GM12878 (cell line): Measurements from ENCODE around the gene CNNM4. TPM values are rescaled to one million over a fixed set of nuclear protein-coding genes. Genes with fewer than 3 reads are reported as not detected.

Experiments
- ATAC-seq: fragments of 200-7000 bp; cut with Tn5 transposase; 3 replicates; pipeline ENCODE4 v1.9.1; 2020; ENCODE audit warnings: mild to moderate bottlenecking, moderate library complexity
- BruUV-seq: library from RNA; stranded (reverse); fragments of 400-500 nt; replicated peaks from 2 replicates; lab custom pipeline; 2021; lab: Mats Ljungman, UMichigan
- CTCF ChIA-PET: fragments of 300-600 bp; sonication (Branson Sonifier 250); formaldehyde crosslinking; extraction: SDS; loops from one replicate; lab custom pipeline; 2021; ENCODE audit warnings: inconsistent platforms; lab: Yijun Ruan, JAX
- POLR2A ChIA-PET: fragments of 350-600 bp; formaldehyde crosslinking; extraction: SDS; loops from one replicate; lab custom pipeline; 2021; ENCODE audit warnings: inconsistent platforms; lab: Charles Lee
- RAD21 ChIA-PET: fragments of 300-600 bp; sonication (Branson Sonifier 250); formaldehyde crosslinking; loops from one replicate; lab custom pipeline; 2023; ENCODE audit warnings: antibody characterized with exemption; ENCODE audit not compliant: unreplicated experiment; lab: Charles Lee
- SMC1A ChIA-PET: fragments of 300-600 bp; sonication (Branson Sonifier 250); formaldehyde crosslinking; loops from one replicate; lab custom pipeline; 2023; ENCODE audit not compliant: unreplicated experiment, uncharacterized antibody; lab: Charles Lee
- DNase-seq: peaks from one replicate; pipeline ENCODE4 v3.0.0-alpha.2; 2011; ENCODE audit warnings: low read depth, low spot score
- FAIRE-seq: peaks from 3 replicates; lab custom pipeline; 2011; peaks lifted over from hg19 to GRCh38; lab: Jason Lieb, UNC
- H2AFZ ChIP-seq: 2 replicates; pipeline ENCODE4 v1.6.0; 2011; ENCODE audit warnings: low read depth, low read length, control low read depth; ENCODE audit not compliant: control insufficient read depth
- H3K27ac ChIP-seq: 2 replicates; pipeline ENCODE4 v1.5.1; 2011; ENCODE audit warnings: control low read depth; ENCODE audit not compliant: control insufficient read depth, insufficient read depth
- H3K27me3 ChIP-seq, 2 experiments: replicated peaks in 1 of 2; 2 replicates each; pipeline versions ENCODE4 v1.6.0 to v1.6.1; 2011; ENCODE audit warnings: low read length in 1 of 2; ENCODE audit not compliant: control insufficient read depth in 2 of 2, insufficient read depth in 2 of 2
- H3K36me3 ChIP-seq, 2 experiments: 2 replicates each; pipeline ENCODE4 v1.5.1; 2011; ENCODE audit warnings: low read length in 1 of 2; ENCODE audit not compliant: control insufficient read depth in 2 of 2, insufficient read depth in 2 of 2
- H3K4me1 ChIP-seq: 2 replicates; pipeline ENCODE4 v1.6.1; 2011; ENCODE audit warnings: mild to moderate bottlenecking, low read length, moderate library complexity, mixed read lengths; ENCODE audit not compliant: control insufficient read depth, insufficient read depth
- H3K4me2 ChIP-seq: 2 replicates; pipeline ENCODE4 v1.6.0; 2011; ENCODE audit warnings: control low read depth; ENCODE audit not compliant: control insufficient read depth, insufficient read depth
- H3K4me3 ChIP-seq: fragments of 200-600 bp; sonication (generic); 2 replicates; pipeline ENCODE4 v1.5.1; 2016
- H3K79me2 ChIP-seq: 2 replicates; pipeline ENCODE4 v1.6.0; 2011; ENCODE audit warnings: low read length; ENCODE audit not compliant: control insufficient read depth, insufficient read depth
- H3K9ac ChIP-seq: 2 replicates; pipeline ENCODE4 v1.8.0; 2011; ENCODE audit warnings: low read length, control low read depth, mixed read lengths; ENCODE audit not compliant: control insufficient read depth, insufficient read depth
- H3K9me3 ChIP-seq: replicated peaks from 3 replicates; pipeline ENCODE4 v1.5.1; 2011; ENCODE audit warnings: mild to moderate bottlenecking, low read length; ENCODE audit not compliant: control insufficient read depth, insufficient read depth
- H4K20me1 ChIP-seq: 2 replicates; pipeline ENCODE4 v1.6.0; 2011; ENCODE audit not compliant: control insufficient read depth, insufficient read depth
- MTA3 ChIP-seq: IDR thresholded peaks from 2 replicates; pipeline ENCODE4 v1.6.1; 2012; ENCODE audit warnings: low read length, inconsistent platforms, borderline replicate concordance
- RAD21 ChIP-seq: IDR thresholded peaks from 2 replicates; pipeline ENCODE4 v1.6.1; 2011; ENCODE audit warnings: mild to moderate bottlenecking, low read depth, low read length, moderate library complexity; ENCODE audit not compliant: insufficient read depth
- RB1 ChIP-seq: fragments of 450-650 bp; formaldehyde crosslinking; IDR thresholded peaks from 2 replicates; pipeline ENCODE4 v1.6.1; 2017; ENCODE audit warnings: mild to moderate bottlenecking, borderline replicate concordance
- RBBP5 ChIP-seq: fragments of 200-600 bp; sonication (generic); conservative IDR thresholded peaks from 2 replicates; pipeline ENCODE4 v1.6.1; 2016
- SREBF1 ChIP-seq: IDR thresholded peaks from 2 replicates; pipeline ENCODE4 v1.6.1; 2012; ENCODE audit warnings: mild to moderate bottlenecking, low read length
- ZBED1 ChIP-seq: IDR thresholded peaks from 2 replicates; pipeline ENCODE4 v1.6.1; 2016; ENCODE audit warnings: borderline replicate concordance
- ZNF274 ChIP-seq: IDR thresholded peaks from one replicate; pipeline ENCODE4 v1.8.0; 2011; ENCODE audit not compliant: insufficient read length, insufficient read depth
- WGBS: methylation state at CpG from one replicate; pipeline ENCODE4 v1.1.6; 2016; ENCODE audit warnings: low lambda C conversion rate; ENCODE audit not compliant: insufficient replicate concordance, insufficient coverage; ENCODE audit errors: missing lambda C conversion rate; 5-methylcytosine and 5-hydroxymethylcytosine counted together
- in situ Hi-C: fragments of 300-500 bp; cut with MboI; formaldehyde crosslinking; loops from 9 replicates; pipeline ENCODE4 v1.14.3; 2018; ENCODE audit warnings: mixed read lengths
- intact Hi-C: fragments of 100-400 bp; cut with micrococcal nuclease; formaldehyde crosslinking; loops from one replicate; pipeline ENCODE4 v1.14.2; 2022; ENCODE audit not compliant: unreplicated experiment
- polyA plus RNA-seq, 11 experiments: library from polyadenylated mRNA; depleted of rRNA in 4 of 11; unstranded in 6 of 11; stranded (reverse) in 5 of 11; fragments of >200 nt; fragmentation: Nextera tagmentation in 4 of 11; fragmentation: Illumina TruSeq in 1 of 11; extraction: Ambion mirVana in 4 of 11; extraction: Trizol in 1 of 11; gene quantifications; 1 replicate in 1 of 11; 2 replicates in 10 of 11; pipeline versions ENCODE4 v1.2.1 to v1.2.3, GENCODE V29; 2011 to 2016; ENCODE audit warnings: inconsistent platforms in 2 of 11, missing spikeins in 2 of 11, low read depth in 1 of 11
- total RNA-seq, 4 experiments: library from RNA; depleted of rRNA in 3 of 4; stranded (reverse); fragments of >200 nt in 3 of 4; fragmentation: Illumina TruSeq in 1 of 4; extraction: Trizol in 1 of 4; gene quantifications; 2 replicates each; pipeline versions ENCODE4 v1.2.1 to v1.2.3, GENCODE V29; 2013 to 2021
- TF ChIP-seq, protein P1 (sequence below): fragments of 450-650 bp; IDR thresholded peaks from 2 replicates; pipeline ENCODE4 v1.6.1; 2017; ENCODE audit warnings: borderline replicate concordance
- TF ChIP-seq, protein P2 (sequence below): fragments of 450-650 bp; IDR thresholded peaks from 2 replicates; pipeline ENCODE4 v1.6.1; 2017; ENCODE audit warnings: mild to moderate bottlenecking
- TF ChIP-seq, protein P3 (sequence below): fragments of 450-650 bp; IDR thresholded peaks from 2 replicates; pipeline ENCODE4 v1.6.1; 2018; ENCODE audit warnings: borderline replicate concordance, mild to moderate bottlenecking; ENCODE audit not compliant: partially characterized antibody

The CNNM4 gene
- total and polyA plus RNA-seq, 10 of the 15 experiments (the other 5 are each of a cell fraction or from before 2014, with no cell fraction given), result 2.4 to 13.8 (median 8.1) TPM

DNA sequence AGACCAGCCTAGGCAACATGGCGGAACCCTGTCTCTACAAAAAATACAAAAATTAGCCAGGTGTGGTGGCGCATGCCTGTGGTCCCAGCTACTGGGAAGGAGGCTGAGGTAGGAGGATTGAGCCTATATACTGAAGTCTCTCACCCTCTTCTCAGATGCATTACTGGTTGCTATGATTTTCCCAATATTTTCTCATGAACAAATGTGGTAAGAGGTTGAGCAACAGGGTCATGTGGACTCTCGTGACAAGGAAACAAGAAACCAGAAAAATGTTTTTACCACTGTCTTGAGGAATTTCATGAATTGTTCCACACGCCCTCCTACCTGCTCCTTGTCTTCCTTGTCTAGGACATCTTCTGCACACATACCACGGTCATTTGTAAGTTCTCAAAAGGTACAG is 33.3 kb upstream of the CNNM4 start:
- POLR2A ChIA-PET, result no interaction called here
- Histone ChIP-seq H3K27ac (no peak overlapping the region), H3K9ac (no peak overlapping the region), H3K79me2 (no peaks in the 10 kb centered on the region), H2AFZ (no peak overlapping the region), H3K4me3 (no peak overlapping the region)
- WGBS, result 96% methylated on average over 5 of the region's 5 CpGs
- SMC1A ChIA-PET, result no interaction called here
- CTCF ChIA-PET, result no interaction called here
- in situ Hi-C loops, result no loop called here
- DNase-seq, result no peak
- no peak for FAIRE-seq
- no TSS peak for BruUV-seq
- TF ChIP-seq, protein P1, sequence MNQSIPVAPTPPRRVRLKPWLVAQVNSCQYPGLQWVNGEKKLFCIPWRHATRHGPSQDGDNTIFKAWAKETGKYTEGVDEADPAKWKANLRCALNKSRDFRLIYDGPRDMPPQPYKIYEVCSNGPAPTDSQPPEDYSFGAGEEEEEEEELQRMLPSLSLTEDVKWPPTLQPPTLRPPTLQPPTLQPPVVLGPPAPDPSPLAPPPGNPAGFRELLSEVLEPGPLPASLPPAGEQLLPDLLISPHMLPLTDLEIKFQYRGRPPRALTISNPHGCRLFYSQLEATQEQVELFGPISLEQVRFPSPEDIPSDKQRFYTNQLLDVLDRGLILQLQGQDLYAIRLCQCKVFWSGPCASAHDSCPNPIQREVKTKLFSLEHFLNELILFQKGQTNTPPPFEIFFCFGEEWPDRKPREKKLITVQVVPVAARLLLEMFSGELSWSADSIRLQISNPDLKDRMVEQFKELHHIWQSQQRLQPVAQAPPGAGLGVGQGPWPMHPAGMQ, result no peak
- TF ChIP-seq RAD21, result no peak
- no peak for TF ChIP-seq RBBP5
- TF ChIP-seq SREBF1, result no peak
- TF ChIP-seq, protein P2, sequence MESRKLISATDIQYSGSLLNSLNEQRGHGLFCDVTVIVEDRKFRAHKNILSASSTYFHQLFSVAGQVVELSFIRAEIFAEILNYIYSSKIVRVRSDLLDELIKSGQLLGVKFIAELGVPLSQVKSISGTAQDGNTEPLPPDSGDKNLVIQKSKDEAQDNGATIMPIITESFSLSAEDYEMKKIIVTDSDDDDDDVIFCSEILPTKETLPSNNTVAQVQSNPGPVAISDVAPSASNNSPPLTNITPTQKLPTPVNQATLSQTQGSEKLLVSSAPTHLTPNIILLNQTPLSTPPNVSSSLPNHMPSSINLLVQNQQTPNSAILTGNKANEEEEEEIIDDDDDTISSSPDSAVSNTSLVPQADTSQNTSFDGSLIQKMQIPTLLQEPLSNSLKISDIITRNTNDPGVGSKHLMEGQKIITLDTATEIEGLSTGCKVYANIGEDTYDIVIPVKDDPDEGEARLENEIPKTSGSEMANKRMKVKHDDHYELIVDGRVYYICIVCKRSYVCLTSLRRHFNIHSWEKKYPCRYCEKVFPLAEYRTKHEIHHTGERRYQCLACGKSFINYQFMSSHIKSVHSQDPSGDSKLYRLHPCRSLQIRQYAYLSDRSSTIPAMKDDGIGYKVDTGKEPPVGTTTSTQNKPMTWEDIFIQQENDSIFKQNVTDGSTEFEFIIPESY, result no peak
- no peak for TF ChIP-seq ZBED1
- no peak for TF ChIP-seq RB1
- TF ChIP-seq, protein P3, sequence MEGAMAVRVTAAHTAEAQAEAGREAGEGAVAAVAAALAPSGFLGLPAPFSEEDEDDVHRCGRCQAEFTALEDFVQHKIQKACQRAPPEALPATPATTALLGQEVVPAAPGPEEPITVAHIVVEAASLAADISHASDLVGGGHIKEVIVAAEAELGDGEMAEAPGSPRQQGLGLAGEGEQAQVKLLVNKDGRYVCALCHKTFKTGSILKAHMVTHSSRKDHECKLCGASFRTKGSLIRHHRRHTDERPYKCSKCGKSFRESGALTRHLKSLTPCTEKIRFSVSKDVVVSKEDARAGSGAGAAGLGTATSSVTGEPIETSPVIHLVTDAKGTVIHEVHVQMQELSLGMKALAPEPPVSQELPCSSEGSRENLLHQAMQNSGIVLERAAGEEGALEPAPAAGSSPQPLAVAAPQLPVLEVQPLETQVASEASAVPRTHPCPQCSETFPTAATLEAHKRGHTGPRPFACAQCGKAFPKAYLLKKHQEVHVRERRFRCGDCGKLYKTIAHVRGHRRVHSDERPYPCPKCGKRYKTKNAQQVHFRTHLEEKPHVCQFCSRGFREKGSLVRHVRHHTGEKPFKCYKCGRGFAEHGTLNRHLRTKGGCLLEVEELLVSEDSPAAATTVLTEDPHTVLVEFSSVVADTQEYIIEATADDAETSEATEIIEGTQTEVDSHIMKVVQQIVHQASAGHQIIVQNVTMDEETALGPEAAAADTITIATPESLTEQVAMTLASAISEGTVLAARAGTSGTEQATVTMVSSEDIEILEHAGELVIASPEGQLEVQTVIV, result no peak
- no peak for TF ChIP-seq MTA3
- no peak for TF ChIP-seq ZNF274
- TF ChIP-seq, all 136 proteins: peak for 0
- RAD21 ChIA-PET, result no interaction called here
- Histone ChIP-seq H3K36me3 (no peaks in the 10 kb centered on the region; a peak in 2 of 4 replicates), H3K27me3 (no peaks in the 10 kb centered on the region), H4K20me1 (no peaks in the 10 kb centered on the region), H3K4me2 (no peak overlapping the region), H3K4me1 (no peaks in the 10 kb centered on the region), H3K9me3 (no peaks in the 10 kb centered on the region)
- ATAC-seq, result no peak
- intact Hi-C loops, result no loop called here
